HUES48 (cell line): Measurements from ENCODE around the gene LONP1.

Source experiments
- H3K27ac ChIP-seq: one replicate; pipeline ENCODE4 v1.7.0; 2013; ENCODE audit warnings: low read depth, low read length, inconsistent platforms
- H3K27me3 ChIP-seq: 2 replicates; pipeline ENCODE4 v1.6.1; 2013; ENCODE audit warnings: mild to moderate bottlenecking, low read length; ENCODE audit not compliant: control insufficient read depth, insufficient read depth
- H3K36me3 ChIP-seq: 2 replicates; pipeline ENCODE4 v1.6.1; 2013; ENCODE audit warnings: low read length; ENCODE audit not compliant: control insufficient read depth, insufficient read depth
- H3K4me1 ChIP-seq: 2 replicates; pipeline ENCODE4 v1.6.1; 2013; ENCODE audit warnings: mild to moderate bottlenecking, low read length; ENCODE audit not compliant: control insufficient read depth, insufficient read depth
- H3K4me3 ChIP-seq: 2 replicates; pipeline ENCODE4 v1.5.1; 2013; ENCODE audit warnings: mild to moderate bottlenecking, low read depth, low read length
- H3K9ac ChIP-seq: 2 replicates; pipeline ENCODE4 v1.6.1; 2013; ENCODE audit warnings: mild to moderate bottlenecking, low read depth, low read length, moderate library complexity
- H3K9me3 ChIP-seq: 2 replicates; pipeline ENCODE4 v1.6.1; 2013; ENCODE audit warnings: low read length; ENCODE audit not compliant: control insufficient read depth, insufficient read depth

The LONP1 gene

GRCh38 chr19:5674714-5675113 lies 45.2 kb downstream of the LONP1 start:
- Histone ChIP-seq H3K27ac (no peak overlapping the region), H3K9ac (no peak overlapping the region), H3K9me3 (no peaks in the 10 kb centered on the region), H3K4me1 (0 out of 2 replicates have a peak, but pooled peaks cover 3% of the 10 kb centered on the region), H3K4me3 (no peak overlapping the region), H3K36me3 (peaks cover 10% of the 10 kb centered on the region), H3K27me3 (no peaks in the 10 kb centered on the region)

DNA sequence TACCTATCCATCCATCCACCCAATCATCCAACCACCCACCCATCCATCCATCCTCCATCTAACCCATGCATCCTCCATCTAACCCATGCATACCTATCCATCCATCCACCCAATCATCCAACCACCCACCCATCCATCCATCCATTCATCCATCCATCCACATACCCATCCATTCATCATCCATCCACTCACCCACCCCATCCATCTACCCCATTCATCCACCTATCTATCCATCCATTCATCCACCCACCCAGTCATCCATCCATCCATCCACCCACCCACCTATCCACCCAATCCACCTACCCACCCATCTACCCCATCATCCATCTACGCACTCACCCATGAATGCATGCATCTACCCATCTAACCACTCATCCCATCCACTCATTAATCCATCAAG lies 46.2 kb downstream of the LONP1 start:
- H3K4me3 ChIP-seq, result no peak overlapping the region
- no peaks in the 10 kb centered on the region for H3K4me1 ChIP-seq
- H3K36me3 ChIP-seq, result peaks cover 20% of the 10 kb centered on the region
- H3K27me3 ChIP-seq, result no peaks in the 10 kb centered on the region
- no peak overlapping the region for H3K9ac ChIP-seq
- H3K27ac ChIP-seq, result no peak overlapping the region
- H3K9me3 ChIP-seq, result no peaks in the 10 kb centered on the region

GRCh38 chr19:5672708-5673459 lies 47.1 kb downstream of the LONP1 start:
- Histone ChIP-seq H3K27ac (no peak overlapping the region), H3K36me3 (peaks cover 27% of the 10 kb centered on the region), H3K27me3 (no peaks in the 10 kb centered on the region), H3K4me1 (peaks cover 1% of the 10 kb centered on the region; the same call in 1 of the 2 replicates), H3K9ac (no peak overlapping the region), H3K4me3 (no peak overlapping the region), H3K9me3 (no peaks in the 10 kb centered on the region)

- no peak overlapping the region for H3K9ac ChIP-seq
- no peaks in the 10 kb centered on the region for H3K9me3 ChIP-seq
- no peak overlapping the region for H3K4me3 ChIP-seq
- peaks cover 40% of the 10 kb centered on the region for H3K36me3 ChIP-seq
- H3K4me1 ChIP-seq, result peaks cover 7% of the 10 kb centered on the region; the same call in 1 of the 2 replicates
- H3K27me3 ChIP-seq, result no peaks in the 10 kb centered on the region
- H3K27ac ChIP-seq, result no peak overlapping the region
Measured at GRCh38 chr19:5671600-5671999, 48.3 kb downstream of the LONP1 start.

GRCh38 chr19:5669212-5669611 lies 50.7 kb downstream of the LONP1 start:
- H3K4me1 ChIP-seq, result peaks cover 7% of the 10 kb centered on the region; the same call in 1 of the 2 replicates
- H3K27ac ChIP-seq, result no peak overlapping the region
- H3K36me3 ChIP-seq, result peaks cover 64% of the 10 kb centered on the region
- H3K9me3 ChIP-seq, result no peaks in the 10 kb centered on the region
- H3K4me3 ChIP-seq, result no peak overlapping the region
- no peak overlapping the region for H3K9ac ChIP-seq
- no peaks in the 10 kb centered on the region for H3K27me3 ChIP-seq

GRCh38 chr19:5667751-5668271 lies 52.1 kb downstream of the LONP1 start:
- peak overlapping the region; percentile 17 for H3K27ac ChIP-seq
- H3K9ac ChIP-seq, result no peak overlapping the region
- H3K36me3 ChIP-seq, result peaks cover 74% of the 10 kb centered on the region
- no peaks in the 10 kb centered on the region for H3K27me3 ChIP-seq
- no peaks in the 10 kb centered on the region for H3K9me3 ChIP-seq
- no peak overlapping the region for H3K4me3 ChIP-seq
- peaks cover 7% of the 10 kb centered on the region; the same call in 1 of the 2 replicates for H3K4me1 ChIP-seq

DNA sequence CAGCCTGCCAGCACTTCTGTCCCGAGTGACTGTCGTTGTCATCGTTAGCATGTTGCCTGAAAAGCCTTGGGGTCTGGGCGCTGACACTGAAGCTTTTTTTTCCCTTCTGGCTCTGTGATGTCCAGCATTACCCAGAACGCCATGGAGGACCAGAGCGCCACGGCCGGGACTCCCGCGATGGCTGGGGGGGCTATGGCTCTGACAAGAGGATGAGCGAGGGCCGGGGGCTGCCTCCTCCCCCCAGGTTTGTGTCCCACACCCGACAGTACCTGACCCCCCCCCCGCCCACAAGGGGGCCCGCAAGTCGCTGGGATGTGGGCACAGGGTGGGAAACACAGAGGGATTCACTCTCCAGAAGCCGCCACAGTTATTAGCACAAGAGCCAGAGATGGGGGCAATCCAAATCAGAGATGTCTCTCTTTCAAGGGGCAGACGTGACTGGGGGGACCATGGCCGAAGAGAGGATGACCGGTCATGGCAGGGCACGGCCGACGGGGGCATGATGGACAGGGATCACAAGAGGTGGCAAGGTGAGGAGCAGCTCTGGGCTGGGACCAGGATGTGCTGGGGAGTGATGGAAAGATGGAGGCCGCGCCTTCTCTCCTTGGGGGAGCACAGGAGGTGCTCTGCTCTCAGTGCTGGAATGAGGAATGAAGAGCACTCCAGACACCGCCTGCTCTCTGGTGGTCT lies 52.9 kb downstream of the LONP1 start:
- Histone ChIP-seq H3K4me1 (peaks cover 7% of the 10 kb centered on the region; the same call in 1 of the 2 replicates), H3K9me3 (no peaks in the 10 kb centered on the region), H3K36me3 (peaks cover 81% of the 10 kb centered on the region), H3K4me3 (no peak overlapping the region), H3K9ac (no peak overlapping the region), H3K27me3 (no peaks in the 10 kb centered on the region), H3K27ac (peak overlapping the region; percentile 17)

DNA sequence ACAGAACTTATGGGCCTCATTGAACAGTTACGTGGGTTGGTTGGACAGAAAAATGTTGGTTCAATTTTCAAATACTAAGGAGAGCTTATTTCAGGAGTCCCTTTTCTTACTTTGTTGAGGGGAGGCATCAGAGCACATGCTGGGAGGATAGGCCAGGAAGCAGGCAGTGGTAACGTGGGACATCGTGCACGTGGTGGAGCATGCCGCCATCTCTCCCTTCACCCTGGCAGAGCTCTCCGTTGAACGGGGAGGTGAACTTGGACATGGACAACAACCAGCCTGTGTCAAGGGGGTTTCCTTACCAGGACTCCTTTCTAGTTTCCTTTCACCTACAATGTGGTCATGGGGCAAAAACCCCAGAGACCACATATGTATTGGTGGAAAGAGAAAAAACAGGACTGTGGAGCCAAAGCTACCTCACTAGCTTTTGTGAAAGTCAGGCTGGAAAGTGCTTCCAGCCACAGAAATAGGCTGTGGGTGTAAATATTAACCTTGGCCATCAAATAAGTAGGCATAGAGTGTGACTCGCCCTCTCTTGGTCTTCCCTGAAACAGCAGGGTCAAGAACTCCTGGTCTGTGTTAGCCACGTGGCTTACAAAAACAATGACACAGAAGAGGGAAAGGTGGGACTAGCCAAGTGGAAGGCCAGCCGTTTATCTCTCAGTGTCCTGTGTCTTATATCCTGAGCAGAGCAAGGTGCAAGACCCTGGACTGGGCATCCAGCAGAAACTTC lies 54.0 kb downstream of the LONP1 start:
- peaks cover 88% of the 10 kb centered on the region for H3K36me3 ChIP-seq
- H3K4me3 ChIP-seq, result no peak overlapping the region
- H3K9ac ChIP-seq, result no peak overlapping the region
- H3K27me3 ChIP-seq, result no peaks in the 10 kb centered on the region
- peaks cover 7% of the 10 kb centered on the region; the same call in 1 of the 2 replicates for H3K4me1 ChIP-seq
- no peaks in the 10 kb centered on the region for H3K9me3 ChIP-seq
- H3K27ac ChIP-seq, result no peak overlapping the region

DNA sequence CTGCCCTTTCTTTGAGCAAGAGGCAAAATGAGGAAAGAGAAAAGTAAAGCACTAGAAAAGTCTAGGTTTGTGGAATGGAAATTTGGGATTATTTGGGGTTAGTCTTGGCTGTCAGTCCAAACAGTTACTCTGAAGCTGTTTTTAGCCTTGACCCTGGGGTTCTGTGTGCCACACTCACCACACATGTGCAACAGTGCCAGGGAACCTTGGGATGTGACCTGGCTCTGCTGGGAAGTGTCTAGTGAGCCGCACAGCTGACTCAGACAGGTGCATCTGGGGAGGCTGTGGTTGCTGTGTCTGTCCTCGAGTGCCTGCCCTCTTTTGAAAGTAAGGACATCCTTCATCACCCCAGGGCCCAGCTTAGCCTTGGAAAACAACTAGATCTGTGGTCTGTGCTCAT lies 55.4 kb downstream of the LONP1 start:
- Histone ChIP-seq H3K4me3 (no peak overlapping the region), H3K36me3 (peaks cover 98% of the 10 kb centered on the region), H3K4me1 (peaks cover 7% of the 10 kb centered on the region; the same call in 1 of the 2 replicates), H3K9me3 (no peaks in the 10 kb centered on the region), H3K27ac (no peak overlapping the region), H3K27me3 (no peaks in the 10 kb centered on the region), H3K9ac (no peak overlapping the region)

DNA sequence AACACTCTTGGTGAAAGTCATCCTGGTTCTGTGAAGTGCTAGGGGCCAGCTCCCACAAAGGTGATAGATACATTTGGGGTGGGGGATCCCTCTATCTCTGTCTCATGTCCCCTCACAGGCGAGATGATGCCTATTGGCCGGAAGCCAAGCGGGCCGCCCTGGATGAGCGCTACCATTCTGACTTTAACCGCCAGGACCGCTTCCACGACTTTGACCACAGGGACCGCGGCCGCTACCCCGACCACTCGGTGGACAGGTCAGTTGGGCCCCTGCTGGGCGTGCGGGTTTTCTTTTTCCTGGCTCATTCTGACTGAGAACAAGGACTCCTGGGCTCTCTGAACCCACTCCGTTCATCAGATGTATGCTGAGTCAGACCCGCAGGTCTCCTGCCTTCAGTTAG lies 56.0 kb downstream of the LONP1 start:
- H3K4me3 ChIP-seq, result no peak overlapping the region
- H3K9ac ChIP-seq, result no peak overlapping the region
- peaks cover 7% of the 10 kb centered on the region; the same call in 1 of the 2 replicates for H3K4me1 ChIP-seq
- H3K9me3 ChIP-seq, result no peaks in the 10 kb centered on the region
- H3K36me3 ChIP-seq, result peaks cover 96% of the 10 kb centered on the region
- H3K27ac ChIP-seq, result no peak overlapping the region
- no peaks in the 10 kb centered on the region for H3K27me3 ChIP-seq
